H1 (cell line): ENCODE results near the gene MMP11. TPM values are rescaled to one million over a fixed set of nuclear protein-coding genes. Genes with fewer than 3 reads are reported as not detected.

Experiments used
- E2F6 ChIP-seq: IDR thresholded peaks from 2 replicates; pipeline ENCODE4 v1.6.1; 2012; ENCODE audit warnings: inconsistent platforms
- FOSL1 ChIP-seq: IDR thresholded peaks from 2 replicates; pipeline ENCODE4 v1.6.1; 2011; ENCODE audit warnings: mild to moderate bottlenecking, low read depth, low read length, moderate library complexity; ENCODE audit not compliant: insufficient read depth
- JUND ChIP-seq: IDR thresholded peaks from 2 replicates; pipeline ENCODE4 v1.6.1; 2011; ENCODE audit warnings: mild to moderate bottlenecking, improper control_type of control experiment, low read length
- KDM1A ChIP-seq: fragments of 200-600, 300-600 bp; sonication (generic); IDR thresholded peaks from 2 replicates; pipeline ENCODE4 v1.7.1; 2016; ENCODE audit warnings: mild to moderate bottlenecking, low read length, borderline replicate concordance
- KDM5A ChIP-seq: fragments of 200-600 bp; IDR thresholded peaks from 2 replicates; pipeline ENCODE4 v1.7.1; 2012; ENCODE audit warnings: mild to moderate bottlenecking, low read length, inconsistent platforms, mixed read lengths
- NANOG ChIP-seq: IDR thresholded peaks from 2 replicates; pipeline ENCODE4 v1.6.1; 2011; ENCODE audit warnings: low read length, low read depth, mild to moderate bottlenecking, inconsistent platforms; ENCODE audit not compliant: insufficient read depth, poor library complexity, severe bottlenecking
- SP2 ChIP-seq: IDR thresholded peaks from 2 replicates; pipeline ENCODE4 v1.6.1; 2012; ENCODE audit warnings: mild to moderate bottlenecking, low read length, inconsistent platforms
- polyA plus RNA-seq, 7 experiments: library from polyadenylated mRNA; depleted of rRNA in 3 of 7; stranded (reverse) in 5 of 7; unstranded in 2 of 7; fragments of >200 nt in 5 of 7; fragments of 200-250 nt in 2 of 7; gene quantifications; 1 replicate in 5 of 7; 2 replicates in 1 of 7; 4 replicates in 1 of 7; pipeline versions ENCODE4 v1.2.1 to v1.2.3, GENCODE V29; 2011 to 2013; ENCODE audit warnings: missing spikeins in 2 of 7, mixed read lengths in 2 of 7
- total RNA-seq: library from RNA; stranded (reverse); fragmentation: NEBNext Ultra II Directional; extraction: Animal tissue kit (Norgen Biotek cat#: 25700); gene quantifications from 2 replicates; pipeline ENCODE4 v1.2.1, GENCODE V29; 2021
- TF ChIP-seq, protein P1 (sequence below): fragments of 300-600 bp; sonication (generic); IDR thresholded peaks from 2 replicates; pipeline ENCODE4 v1.7.1; 2012; ENCODE audit warnings: low read length, moderate library complexity, mild to moderate bottlenecking, inconsistent platforms; ENCODE audit not compliant: insufficient replicate concordance

Gene MMP11
- total and polyA plus RNA-seq, 2 of the 8 experiments (the other 6 are each of a cell fraction or from before 2014, with no cell fraction given): 10.2 to 18.3 TPM

DNA sequence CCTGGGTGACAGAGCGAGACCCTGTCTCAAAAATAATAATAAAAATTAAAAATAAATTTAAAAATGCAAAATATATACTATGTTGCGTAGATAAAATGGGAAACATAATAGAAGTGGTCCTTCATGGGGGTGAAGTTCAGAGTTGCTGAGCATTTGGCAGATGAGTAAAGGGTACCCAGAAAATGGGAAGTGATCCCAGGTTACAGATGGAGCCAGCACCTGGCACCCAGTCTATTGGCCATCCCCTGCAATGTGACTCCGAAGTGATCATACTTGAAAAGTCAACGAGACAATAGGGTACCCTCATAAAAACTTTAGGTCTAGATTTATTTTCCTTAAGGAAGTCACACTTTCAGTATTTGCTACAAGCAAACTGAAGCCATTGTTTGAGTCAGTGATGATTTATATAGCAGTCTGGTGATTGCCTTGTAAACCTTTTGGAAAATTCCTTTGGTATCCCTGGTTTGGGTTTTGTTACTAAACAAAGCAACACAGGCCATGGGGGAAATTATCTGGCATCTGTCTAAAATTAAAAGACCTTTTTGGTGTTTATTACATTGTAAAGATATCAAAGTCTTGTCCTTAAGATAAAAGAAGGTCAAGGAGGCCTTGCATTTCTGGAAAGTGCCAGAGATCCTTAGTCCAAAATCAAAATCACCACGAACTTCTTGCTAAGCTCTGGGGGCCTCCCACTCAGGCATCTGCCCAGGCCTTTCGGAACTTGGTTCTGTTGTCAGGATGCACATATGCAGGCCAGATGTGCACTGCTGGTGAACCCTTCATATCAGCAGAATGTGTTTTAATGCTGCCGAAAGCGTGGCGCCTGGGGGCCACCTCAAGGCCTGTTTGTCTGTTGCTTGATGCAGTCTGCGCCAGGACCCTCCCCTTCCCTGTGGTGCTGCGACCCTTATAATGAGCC is 18.4 kb downstream of the MMP11 start (continued):
- TF ChIP-seq NANOG (no peak), SP2 (no peak), E2F6 (no peak), KDM5A (no peak), JUND (no peak), KDM1A (no peak), FOSL1 (no peak)
- TF ChIP-seq, protein P1, sequence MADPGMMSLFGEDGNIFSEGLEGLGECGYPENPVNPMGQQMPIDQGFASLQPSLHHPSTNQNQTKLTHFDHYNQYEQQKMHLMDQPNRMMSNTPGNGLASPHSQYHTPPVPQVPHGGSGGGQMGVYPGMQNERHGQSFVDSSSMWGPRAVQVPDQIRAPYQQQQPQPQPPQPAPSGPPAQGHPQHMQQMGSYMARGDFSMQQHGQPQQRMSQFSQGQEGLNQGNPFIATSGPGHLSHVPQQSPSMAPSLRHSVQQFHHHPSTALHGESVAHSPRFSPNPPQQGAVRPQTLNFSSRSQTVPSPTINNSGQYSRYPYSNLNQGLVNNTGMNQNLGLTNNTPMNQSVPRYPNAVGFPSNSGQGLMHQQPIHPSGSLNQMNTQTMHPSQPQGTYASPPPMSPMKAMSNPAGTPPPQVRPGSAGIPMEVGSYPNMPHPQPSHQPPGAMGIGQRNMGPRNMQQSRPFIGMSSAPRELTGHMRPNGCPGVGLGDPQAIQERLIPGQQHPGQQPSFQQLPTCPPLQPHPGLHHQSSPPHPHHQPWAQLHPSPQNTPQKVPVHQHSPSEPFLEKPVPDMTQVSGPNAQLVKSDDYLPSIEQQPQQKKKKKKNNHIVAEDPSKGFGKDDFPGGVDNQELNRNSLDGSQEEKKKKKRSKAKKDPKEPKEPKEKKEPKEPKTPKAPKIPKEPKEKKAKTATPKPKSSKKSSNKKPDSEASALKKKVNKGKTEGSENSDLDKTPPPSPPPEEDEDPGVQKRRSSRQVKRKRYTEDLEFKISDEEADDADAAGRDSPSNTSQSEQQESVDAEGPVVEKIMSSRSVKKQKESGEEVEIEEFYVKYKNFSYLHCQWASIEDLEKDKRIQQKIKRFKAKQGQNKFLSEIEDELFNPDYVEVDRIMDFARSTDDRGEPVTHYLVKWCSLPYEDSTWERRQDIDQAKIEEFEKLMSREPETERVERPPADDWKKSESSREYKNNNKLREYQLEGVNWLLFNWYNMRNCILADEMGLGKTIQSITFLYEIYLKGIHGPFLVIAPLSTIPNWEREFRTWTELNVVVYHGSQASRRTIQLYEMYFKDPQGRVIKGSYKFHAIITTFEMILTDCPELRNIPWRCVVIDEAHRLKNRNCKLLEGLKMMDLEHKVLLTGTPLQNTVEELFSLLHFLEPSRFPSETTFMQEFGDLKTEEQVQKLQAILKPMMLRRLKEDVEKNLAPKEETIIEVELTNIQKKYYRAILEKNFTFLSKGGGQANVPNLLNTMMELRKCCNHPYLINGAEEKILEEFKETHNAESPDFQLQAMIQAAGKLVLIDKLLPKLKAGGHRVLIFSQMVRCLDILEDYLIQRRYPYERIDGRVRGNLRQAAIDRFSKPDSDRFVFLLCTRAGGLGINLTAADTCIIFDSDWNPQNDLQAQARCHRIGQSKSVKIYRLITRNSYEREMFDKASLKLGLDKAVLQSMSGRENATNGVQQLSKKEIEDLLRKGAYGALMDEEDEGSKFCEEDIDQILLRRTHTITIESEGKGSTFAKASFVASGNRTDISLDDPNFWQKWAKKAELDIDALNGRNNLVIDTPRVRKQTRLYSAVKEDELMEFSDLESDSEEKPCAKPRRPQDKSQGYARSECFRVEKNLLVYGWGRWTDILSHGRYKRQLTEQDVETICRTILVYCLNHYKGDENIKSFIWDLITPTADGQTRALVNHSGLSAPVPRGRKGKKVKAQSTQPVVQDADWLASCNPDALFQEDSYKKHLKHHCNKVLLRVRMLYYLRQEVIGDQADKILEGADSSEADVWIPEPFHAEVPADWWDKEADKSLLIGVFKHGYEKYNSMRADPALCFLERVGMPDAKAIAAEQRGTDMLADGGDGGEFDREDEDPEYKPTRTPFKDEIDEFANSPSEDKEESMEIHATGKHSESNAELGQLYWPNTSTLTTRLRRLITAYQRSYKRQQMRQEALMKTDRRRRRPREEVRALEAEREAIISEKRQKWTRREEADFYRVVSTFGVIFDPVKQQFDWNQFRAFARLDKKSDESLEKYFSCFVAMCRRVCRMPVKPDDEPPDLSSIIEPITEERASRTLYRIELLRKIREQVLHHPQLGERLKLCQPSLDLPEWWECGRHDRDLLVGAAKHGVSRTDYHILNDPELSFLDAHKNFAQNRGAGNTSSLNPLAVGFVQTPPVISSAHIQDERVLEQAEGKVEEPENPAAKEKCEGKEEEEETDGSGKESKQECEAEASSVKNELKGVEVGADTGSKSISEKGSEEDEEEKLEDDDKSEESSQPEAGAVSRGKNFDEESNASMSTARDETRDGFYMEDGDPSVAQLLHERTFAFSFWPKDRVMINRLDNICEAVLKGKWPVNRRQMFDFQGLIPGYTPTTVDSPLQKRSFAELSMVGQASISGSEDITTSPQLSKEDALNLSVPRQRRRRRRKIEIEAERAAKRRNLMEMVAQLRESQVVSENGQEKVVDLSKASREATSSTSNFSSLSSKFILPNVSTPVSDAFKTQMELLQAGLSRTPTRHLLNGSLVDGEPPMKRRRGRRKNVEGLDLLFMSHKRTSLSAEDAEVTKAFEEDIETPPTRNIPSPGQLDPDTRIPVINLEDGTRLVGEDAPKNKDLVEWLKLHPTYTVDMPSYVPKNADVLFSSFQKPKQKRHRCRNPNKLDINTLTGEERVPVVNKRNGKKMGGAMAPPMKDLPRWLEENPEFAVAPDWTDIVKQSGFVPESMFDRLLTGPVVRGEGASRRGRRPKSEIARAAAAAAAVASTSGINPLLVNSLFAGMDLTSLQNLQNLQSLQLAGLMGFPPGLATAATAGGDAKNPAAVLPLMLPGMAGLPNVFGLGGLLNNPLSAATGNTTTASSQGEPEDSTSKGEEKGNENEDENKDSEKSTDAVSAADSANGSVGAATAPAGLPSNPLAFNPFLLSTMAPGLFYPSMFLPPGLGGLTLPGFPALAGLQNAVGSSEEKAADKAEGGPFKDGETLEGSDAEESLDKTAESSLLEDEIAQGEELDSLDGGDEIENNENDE: no peak
